GM18508 (cell line): Measurements from ENCODE around the gene MARCHF2.
"Not testable (repeated sequence)": the region's sequence is repeated elsewhere in the genome, so short reads cannot be mapped to it uniquely, and the experiment has no call there.

Experiments
- ATAC-seq: cut with Tn5 transposase; IDR thresholded peaks from one replicate; pipeline ENCODE4 v1.9.1; 2021; ENCODE audit warnings: moderate number of reproducible peaks; ENCODE audit not compliant: insufficient read depth, unreplicated experiment

Gene MARCHF2

GRCh38 chr19:8412783-8413628 lies at the start of gene MARCHF2:
MARCHF2 (plus strand) TSS chr19:8413305; CDS start chr19:8421841, 8,536 bp downstream.
- peak; percentile 80 for ATAC-seq

GRCh38 chr19:8363803-8364771 lies 49.0 kb upstream of the MARCHF2 start, which contains the start of gene ANGPTL4:
ANGPTL4 (plus strand) TSS chr19:8364155; CDS start chr19:8364322, 167 bp downstream.
- ATAC-seq: no peak

- ATAC-seq: no peak
Measured at GRCh38 chr19:8366121-8366581, 47.0 kb upstream of the MARCHF2 start.

- ATAC-seq: no peak
Measured at GRCh38 chr19:8366961-8367326, 46.2 kb upstream of the MARCHF2 start.

- ATAC-seq: no peak
Measured at GRCh38 chr19:8367327-8368001, 45.6 kb upstream of the MARCHF2 start.

GRCh38 chr19:8370176-8371010 lies 42.7 kb upstream of the MARCHF2 start:
- ATAC-seq: no peak

- ATAC-seq: no peak
Measured at GRCh38 chr19:8371011-8371804, 41.9 kb upstream of the MARCHF2 start.

- ATAC-seq: no peak
Measured at GRCh38 chr19:8373867-8374813, 39.0 kb upstream of the MARCHF2 start.

- not testable (repeated sequence) for ATAC-seq
Measured at GRCh38 chr19:8375766-8376165, 37.3 kb upstream of the MARCHF2 start.

GRCh38 chr19:8376373-8376974 lies 36.6 kb upstream of the MARCHF2 start:
- not testable (repeated sequence) for ATAC-seq

- ATAC-seq: no peak
Measured at GRCh38 chr19:8377598-8377997, 35.5 kb upstream of the MARCHF2 start.

GRCh38 chr19:8379156-8379891 lies 33.8 kb upstream of the MARCHF2 start:
- not testable (repeated sequence) for ATAC-seq

GRCh38 chr19:8384569-8384968 lies 28.5 kb upstream of the MARCHF2 start:
- not testable (repeated sequence) for ATAC-seq

- not testable (repeated sequence) for ATAC-seq
Measured at GRCh38 chr19:8385103-8385502, 28.0 kb upstream of the MARCHF2 start.

GRCh38 chr19:8385566-8385965 lies 27.5 kb upstream of the MARCHF2 start:
- not testable (repeated sequence) for ATAC-seq

GRCh38 chr19:8386419-8386818 lies 26.7 kb upstream of the MARCHF2 start:
- not testable (repeated sequence) for ATAC-seq
